GOT3 (cell line): Measurements from ENCODE around the gene POLG2.
"Not testable (repeated sequence)": the region's sequence is repeated elsewhere in the genome, so short reads cannot be mapped to it uniquely, and the experiment has no call there.

Experiments used
- DNase-seq: peaks from one replicate; lab custom pipeline; 2025; ENCODE audit warnings: mixed read lengths; lab: John Stamatoyannopoulos, UW

POLG2 gene

GRCh38 chr17:64439956-64440355, 56.9 kb downstream of the POLG2 start:
- DNase-seq = no peak

DNA sequence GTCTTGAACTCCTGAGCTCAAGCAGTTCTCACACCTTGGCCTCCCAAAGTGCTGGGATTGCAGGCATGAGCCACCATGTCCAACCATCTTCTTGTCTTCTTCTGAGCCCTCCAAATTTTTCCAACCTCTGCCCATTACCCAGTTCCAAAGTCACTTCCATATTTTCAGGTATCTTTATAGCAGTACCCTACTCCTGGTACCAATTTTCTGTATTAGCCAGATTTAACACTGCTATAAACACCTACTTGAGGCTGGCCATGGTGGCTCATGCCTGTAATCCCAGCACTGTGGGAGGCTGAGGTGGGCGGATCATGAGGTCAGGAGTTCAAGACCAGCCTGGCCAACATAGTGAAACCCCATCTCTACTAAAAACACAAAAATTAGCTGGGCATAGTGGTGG, 57.3 kb downstream of the POLG2 start:
- DNase-seq = not testable (repeated sequence)

DNA sequence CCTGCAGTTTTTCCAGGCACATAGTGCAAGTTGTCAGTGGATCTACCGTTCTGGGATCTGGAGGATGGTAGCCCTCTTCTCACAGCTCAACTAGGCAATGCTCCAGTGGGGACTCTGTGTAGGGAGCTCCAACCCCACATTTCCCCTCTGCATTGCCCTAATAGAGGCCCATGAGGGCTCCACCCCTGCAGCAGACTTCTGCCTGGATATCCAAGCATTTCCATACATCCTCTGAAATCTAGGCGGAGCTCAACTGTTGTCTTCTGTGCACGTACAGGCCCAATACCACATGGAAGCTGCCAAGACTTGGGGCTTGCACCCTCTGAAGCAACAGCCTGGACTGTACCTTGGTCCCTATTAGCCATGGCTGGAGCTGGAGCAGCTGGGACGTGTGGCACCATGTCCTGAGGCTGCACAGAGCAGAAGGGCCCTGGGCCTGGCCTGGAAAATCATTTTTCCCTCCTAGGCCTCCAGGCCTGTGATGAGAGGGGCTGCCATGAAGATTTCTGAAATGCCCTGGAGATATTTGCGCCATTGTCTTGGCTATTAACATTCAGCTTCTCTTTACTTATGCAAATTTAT, 58.8 kb downstream of the POLG2 start:
- no peak for DNase-seq

GRCh38 chr17:64431534-64431933, 65.3 kb downstream of the POLG2 start:
- no peak for DNase-seq

DNA sequence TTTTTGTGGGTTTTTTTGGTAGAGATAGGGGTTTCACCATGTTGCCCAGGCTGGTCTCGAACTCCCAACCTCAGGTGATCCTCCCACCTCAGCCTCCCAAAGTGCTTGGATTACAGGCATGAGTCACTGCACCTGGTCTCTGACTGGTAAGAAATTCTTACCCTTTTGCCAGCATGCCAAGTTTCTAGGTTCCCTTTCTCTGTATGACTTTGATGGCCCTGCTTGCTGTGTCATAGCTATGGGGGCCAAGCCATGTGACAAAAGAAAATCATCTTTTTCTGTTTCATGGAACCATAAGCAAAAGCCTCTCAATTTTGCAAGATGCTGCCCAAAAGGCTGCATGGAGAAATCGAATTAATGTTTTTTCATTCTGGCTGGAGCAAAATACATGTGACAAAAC, 66.8 kb downstream of the POLG2 start:
- not testable (repeated sequence) for DNase-seq

- no peak for DNase-seq
Measured at GRCh38 chr17:64428406-64428805, 68.4 kb downstream of the POLG2 start.
